Measurements from ENCODE around the gene LPIN2. TPM values are rescaled to one million over a fixed set of nuclear protein-coding genes. Genes with fewer than 3 reads are reported as not detected.
A peak's percentile ranks its signal among the peaks of the same experiment; 100 is the strongest.

Gene LPIN2
- total RNA-seq, 1 experiment from 2014 or later: 13.1 TPM

DNA sequence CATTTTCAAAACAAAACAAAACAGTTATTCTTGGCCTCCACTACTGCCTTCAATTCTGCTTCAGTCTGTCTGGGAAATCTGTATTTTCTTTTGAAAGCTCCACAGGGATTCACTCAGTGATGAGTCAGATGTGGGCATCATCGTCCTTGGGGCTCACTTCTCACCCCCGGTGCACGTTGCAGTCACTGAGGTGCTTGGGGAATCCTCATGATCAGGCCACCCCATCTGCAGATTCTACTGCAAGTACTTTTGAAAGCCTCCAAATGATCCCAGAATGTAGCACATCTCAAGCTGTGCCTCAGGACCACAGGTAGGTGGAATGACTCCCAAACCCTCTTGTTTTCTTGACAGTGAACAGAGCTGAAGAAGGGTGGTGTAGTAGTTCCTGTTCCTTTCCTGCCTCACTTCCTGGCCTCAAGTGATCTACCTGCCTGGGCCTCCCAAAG, 34.3 kb downstream of the LPIN2 start:
- Mint-ChIP-seq H3K27ac (ENCODE audit: low read depth, unreplicated experiment) (peak overlapping the region; percentile 92), H3K27me3 (ENCODE audit: insufficient read depth, unreplicated experiment) (no peaks in the 10 kb centered on the region), H3K9me3 (ENCODE audit: unreplicated experiment) (no peaks in the 10 kb centered on the region), H3K4me3 (ENCODE audit: unreplicated experiment) (peak overlapping the region; percentile 23), H3K36me3 (ENCODE audit: insufficient read depth, unreplicated experiment) (peaks cover 9% of the 10 kb centered on the region), H3K4me1 (ENCODE audit: insufficient read depth, unreplicated experiment) (peaks cover 33% of the 10 kb centered on the region)
- POLR2A ChIA-PET: interaction anchor here (0.8 to 4.0 kb wide), 4 partner anchors 7 to 269 kb away, joined by 3 to 19 read pairs (median 3); partner anchors contain the start of gene MYL12A
- DNase-seq (ENCODE audit: unreplicated experiment): peak; percentile 80
- intact Hi-C loops (cut with micrococcal nuclease): no loop called here
- TF ChIP-seq, protein P1, sequence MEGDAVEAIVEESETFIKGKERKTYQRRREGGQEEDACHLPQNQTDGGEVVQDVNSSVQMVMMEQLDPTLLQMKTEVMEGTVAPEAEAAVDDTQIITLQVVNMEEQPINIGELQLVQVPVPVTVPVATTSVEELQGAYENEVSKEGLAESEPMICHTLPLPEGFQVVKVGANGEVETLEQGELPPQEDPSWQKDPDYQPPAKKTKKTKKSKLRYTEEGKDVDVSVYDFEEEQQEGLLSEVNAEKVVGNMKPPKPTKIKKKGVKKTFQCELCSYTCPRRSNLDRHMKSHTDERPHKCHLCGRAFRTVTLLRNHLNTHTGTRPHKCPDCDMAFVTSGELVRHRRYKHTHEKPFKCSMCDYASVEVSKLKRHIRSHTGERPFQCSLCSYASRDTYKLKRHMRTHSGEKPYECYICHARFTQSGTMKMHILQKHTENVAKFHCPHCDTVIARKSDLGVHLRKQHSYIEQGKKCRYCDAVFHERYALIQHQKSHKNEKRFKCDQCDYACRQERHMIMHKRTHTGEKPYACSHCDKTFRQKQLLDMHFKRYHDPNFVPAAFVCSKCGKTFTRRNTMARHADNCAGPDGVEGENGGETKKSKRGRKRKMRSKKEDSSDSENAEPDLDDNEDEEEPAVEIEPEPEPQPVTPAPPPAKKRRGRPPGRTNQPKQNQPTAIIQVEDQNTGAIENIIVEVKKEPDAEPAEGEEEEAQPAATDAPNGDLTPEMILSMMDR (IDR thresholded peaks at IDR 0.05; ENCODE audit: unreplicated experiment): no peak
- CTCF ChIA-PET: interaction anchor here (1.0 kb wide), 1 partner anchor 16 kb away, joined by 3 read pairs; no protein-coding TSS in a partner anchor
- no TSS peak for BruUV-seq (replicated peaks)

- BruUV-seq (replicated peaks): no TSS peak
- Mint-ChIP-seq H3K27ac (ENCODE audit: low read depth, unreplicated experiment) (peak overlapping the region; percentile 92), H3K27me3 (ENCODE audit: insufficient read depth, unreplicated experiment) (no peaks in the 10 kb centered on the region), H3K9me3 (ENCODE audit: unreplicated experiment) (no peaks in the 10 kb centered on the region), H3K4me1 (ENCODE audit: insufficient read depth, unreplicated experiment) (peaks cover 33% of the 10 kb centered on the region), H3K4me3 (ENCODE audit: unreplicated experiment) (peak overlapping the region; percentile 23), H3K36me3 (ENCODE audit: insufficient read depth, unreplicated experiment) (peaks cover 9% of the 10 kb centered on the region)
- TF ChIP-seq, protein P1 (IDR thresholded peaks at IDR 0.05; ENCODE audit: unreplicated experiment): no peak
- no peak for DNase-seq (ENCODE audit: unreplicated experiment)
- POLR2A ChIA-PET: interaction anchor here (0.8 to 4.0 kb wide), 2 partner anchors 59 to 270 kb away, joined by 3 to 19 read pairs; partner anchors contain the start of gene MYL12A
- intact Hi-C loops (cut with micrococcal nuclease): no loop called here
- CTCF ChIA-PET: interaction anchor here (1.0 kb wide), 1 partner anchor 16 kb away, joined by 3 read pairs; no protein-coding TSS in a partner anchor
Observed at GRCh38 chr18:2978208-2978607, 34.7 kb downstream of the LPIN2 start.

- no TSS peak for BruUV-seq (replicated peaks)
- no peaks in the 10 kb centered on the region for H3K9me3 Mint-ChIP-seq (ENCODE audit: unreplicated experiment)
- H3K27ac Mint-ChIP-seq (ENCODE audit: low read depth, unreplicated experiment): no peak overlapping the region
- ChIA-PET POLR2A (interaction anchor here (0.9 to 4.0 kb wide), 3 partner anchors 9 to 285 kb away, joined by 3 to 19 read pairs (median 7); partner anchors contain the start of genes MYL12A and MYL12B), CTCF (interaction anchor here (1.0 to 1.6 kb wide), 4 partner anchors 9 to 270 kb away, joined by 3 to 9 read pairs (median 5); no protein-coding TSS in a partner anchor)
- TF ChIP-seq, protein P1 (IDR thresholded peaks at IDR 0.05; ENCODE audit: unreplicated experiment): no peak
- DNase-seq (ENCODE audit: unreplicated experiment): no peak
- H3K27me3 Mint-ChIP-seq (ENCODE audit: insufficient read depth, unreplicated experiment): no peaks in the 10 kb centered on the region
- intact Hi-C loops (cut with micrococcal nuclease): no loop called here
- peaks cover 9% of the 10 kb centered on the region for H3K36me3 Mint-ChIP-seq (ENCODE audit: insufficient read depth, unreplicated experiment)
- H3K4me3 Mint-ChIP-seq (ENCODE audit: unreplicated experiment): no peak overlapping the region
- H3K4me1 Mint-ChIP-seq (ENCODE audit: insufficient read depth, unreplicated experiment): peaks cover 23% of the 10 kb centered on the region
Observed at GRCh38 chr18:2976218-2977132, 36.5 kb downstream of the LPIN2 start.

- Mint-ChIP-seq H3K9me3 (ENCODE audit: unreplicated experiment) (no peaks in the 10 kb centered on the region), H3K27ac (ENCODE audit: low read depth, unreplicated experiment) (no peak overlapping the region), H3K27me3 (ENCODE audit: insufficient read depth, unreplicated experiment) (no peaks in the 10 kb centered on the region), H3K4me3 (ENCODE audit: unreplicated experiment) (no peak overlapping the region), H3K36me3 (ENCODE audit: insufficient read depth, unreplicated experiment) (peaks cover 9% of the 10 kb centered on the region), H3K4me1 (ENCODE audit: insufficient read depth, unreplicated experiment) (peaks cover 18% of the 10 kb centered on the region)
- no peak for DNase-seq (ENCODE audit: unreplicated experiment)
- TF ChIP-seq, protein P1 (IDR thresholded peaks at IDR 0.05; ENCODE audit: unreplicated experiment): no peak
- BruUV-seq (replicated peaks): no TSS peak
- ChIA-PET POLR2A (interaction anchor here (0.9 kb wide), 1 partner anchor 26 kb away, joined by 3 read pairs; no protein-coding TSS in a partner anchor), CTCF (no interaction called here)
- intact Hi-C loops (cut with micrococcal nuclease): no loop called here
Observed at GRCh38 chr18:2974731-2975130, 38.2 kb downstream of the LPIN2 start.
